Measurements from ENCODE around the gene SRA1.
"Not testable (repeated sequence)": the region's sequence is repeated elsewhere in the genome, so short reads cannot be mapped to it uniquely, and the experiment has no call there.

SRA1 gene

DNA sequence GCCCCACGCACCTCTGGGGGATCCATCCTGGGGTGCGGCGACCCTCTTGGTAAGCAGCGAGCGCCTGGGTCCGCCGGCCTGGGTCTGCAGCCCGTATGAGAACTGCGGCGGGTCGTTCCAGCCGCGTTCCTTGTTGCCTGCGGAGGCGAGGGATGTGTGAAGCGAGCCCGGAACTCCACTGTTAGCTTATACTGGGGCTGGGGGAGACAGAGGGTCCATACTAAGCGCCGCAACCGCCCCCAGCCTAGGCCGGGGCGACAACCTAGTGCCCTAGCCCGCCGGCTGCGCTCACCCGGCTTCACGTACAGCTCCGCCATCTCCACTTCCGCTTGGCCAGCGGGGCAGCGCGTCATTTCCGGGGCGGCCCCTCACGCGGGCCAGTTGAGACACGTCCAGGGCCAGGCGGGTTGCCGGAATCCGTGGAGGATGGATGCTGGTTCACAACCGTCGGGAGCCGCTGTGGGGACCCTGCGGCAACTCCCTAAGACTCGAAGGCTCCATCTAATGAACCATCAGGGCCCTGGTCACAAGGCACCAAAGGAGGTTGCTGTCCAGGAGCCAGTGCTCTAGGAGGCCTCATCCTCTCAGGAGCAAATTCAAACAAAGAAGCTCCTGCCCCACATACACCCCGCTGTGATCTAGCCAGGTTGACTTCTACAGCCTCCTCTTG lies at the start of gene SRA1:
Gene SRA1, minus strand, starts transcription at position 338 of the 670 bp plus-strand sequence. Its CDS starts 21 bp downstream, at position 317.
- in situ Hi-C loops (cut with MboI; ENCODE audit: low sequenced_read_pairs): loop anchor here (25.0 kb wide), 1 partner anchor 1055 kb away; the partner anchor contains the start of gene DIAPH1

DNA sequence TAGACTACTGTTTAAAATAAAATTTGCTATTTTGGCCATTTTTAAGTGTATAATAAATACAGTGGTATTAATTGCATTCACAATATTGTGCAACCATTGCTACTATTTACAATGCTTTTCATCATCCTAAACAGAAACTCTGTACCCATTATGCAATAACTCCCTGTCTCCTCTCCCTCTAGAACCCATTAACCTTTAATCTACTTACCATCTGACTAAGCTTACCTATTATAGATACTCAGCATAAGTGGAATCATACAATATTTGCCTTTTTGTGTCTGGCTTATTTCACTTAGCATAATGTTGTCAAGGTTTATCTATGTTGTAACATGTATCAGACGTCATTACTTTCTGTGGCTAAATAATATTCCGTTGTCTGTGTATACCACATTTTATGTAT lies 49.8 kb upstream of the SRA1 start:
- in situ Hi-C loops (cut with MboI; ENCODE audit: low sequenced_read_pairs): no loop called here

DNA sequence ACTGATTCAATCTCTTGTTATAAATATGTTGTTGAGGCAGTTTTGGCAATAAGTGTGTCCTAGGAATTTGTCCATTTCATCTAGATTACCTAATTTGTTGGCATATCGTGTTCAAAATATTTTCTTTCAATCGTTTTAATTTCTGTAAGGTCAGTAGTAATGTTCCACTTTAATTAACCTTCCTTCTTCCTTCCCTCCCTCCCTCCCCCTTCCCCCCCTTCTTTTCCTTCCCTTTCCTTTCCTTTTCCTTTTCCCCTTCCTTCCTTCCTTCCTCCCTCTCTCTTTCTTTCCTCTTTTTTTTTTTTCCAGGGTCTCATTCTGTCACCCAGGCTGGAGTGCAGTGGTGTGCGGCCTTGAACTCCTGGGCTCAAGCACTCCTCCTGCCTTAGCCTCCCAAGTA lies 48.6 kb upstream of the SRA1 start:
- in situ Hi-C loops (cut with MboI; ENCODE audit: low sequenced_read_pairs): no loop called here

DNA sequence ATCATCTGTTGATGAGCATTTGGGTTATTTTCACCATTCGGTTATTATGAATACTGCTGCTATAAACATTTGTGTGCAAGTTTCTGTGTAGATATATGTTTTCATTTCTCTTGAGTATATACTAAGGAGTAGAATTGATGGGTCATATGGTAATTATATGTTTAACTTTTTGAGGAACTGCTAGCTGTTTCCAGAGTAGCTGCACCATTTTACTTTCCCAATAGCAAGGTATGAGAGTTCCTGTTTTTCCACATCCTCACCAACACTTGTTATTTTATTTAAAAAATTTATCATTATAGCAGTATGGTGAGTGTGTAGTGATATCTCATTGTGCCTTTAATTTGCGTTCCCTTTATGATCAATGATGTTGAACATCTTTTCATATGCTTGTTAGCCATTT lies 46.5 kb upstream of the SRA1 start:
- in situ Hi-C loops (cut with MboI; ENCODE audit: low sequenced_read_pairs): no loop called here

DNA sequence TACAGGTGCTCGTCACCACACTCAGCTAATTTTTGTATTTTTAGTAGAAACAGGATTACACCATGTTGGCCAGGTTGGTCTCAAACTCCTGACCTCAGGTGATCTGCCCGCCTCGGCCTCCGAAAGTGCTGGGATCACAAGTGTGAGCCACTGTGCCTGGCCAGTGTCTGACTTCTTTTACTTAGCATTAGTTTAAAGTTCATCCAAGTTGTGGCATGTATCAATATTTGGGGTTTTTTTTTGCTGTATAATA lies 46.1 kb upstream of the SRA1 start:
- in situ Hi-C loops (cut with MboI; ENCODE audit: low sequenced_read_pairs): not testable (repeated sequence)

DNA sequence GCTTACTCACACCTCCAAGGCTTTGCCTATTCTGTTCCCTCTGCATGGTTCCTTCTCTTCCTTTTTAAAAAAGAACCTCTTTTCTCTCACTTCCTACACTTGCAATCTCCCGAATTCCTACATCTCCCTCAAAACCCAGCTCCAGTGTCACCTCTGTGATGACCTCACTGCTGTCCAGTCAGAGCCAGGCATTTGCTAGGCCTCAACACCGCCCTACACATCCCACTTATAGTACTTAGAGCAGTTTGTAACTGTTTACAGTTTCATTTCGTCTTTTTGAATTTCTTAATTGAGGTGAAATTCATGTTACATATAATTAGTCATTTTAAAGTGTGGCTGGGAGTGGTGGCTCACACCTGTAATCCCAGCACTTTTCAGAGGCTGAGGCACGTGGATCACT lies 44.9 kb upstream of the SRA1 start:
- in situ Hi-C loops (cut with MboI; ENCODE audit: low sequenced_read_pairs): no loop called here

DNA sequence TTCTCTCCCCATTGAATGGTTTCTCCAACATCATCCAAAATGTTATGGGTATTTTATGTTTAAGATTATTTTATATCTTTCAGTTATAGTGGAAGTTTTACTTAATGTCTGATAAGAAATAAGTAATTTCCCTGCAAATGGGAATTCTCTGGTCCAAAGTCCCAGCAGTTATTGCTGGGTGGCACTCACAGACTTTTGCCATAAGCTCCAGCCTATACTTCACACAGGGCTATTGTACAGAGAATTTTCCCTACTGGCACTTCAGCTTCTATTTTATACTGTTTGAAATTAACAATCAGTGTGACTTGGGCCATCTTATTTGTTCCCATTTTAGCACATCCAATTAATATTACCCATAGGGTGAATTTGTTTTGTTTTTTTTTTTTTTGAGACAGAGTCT lies 42.8 kb upstream of the SRA1 start:
- in situ Hi-C loops (cut with MboI; ENCODE audit: low sequenced_read_pairs): no loop called here

DNA sequence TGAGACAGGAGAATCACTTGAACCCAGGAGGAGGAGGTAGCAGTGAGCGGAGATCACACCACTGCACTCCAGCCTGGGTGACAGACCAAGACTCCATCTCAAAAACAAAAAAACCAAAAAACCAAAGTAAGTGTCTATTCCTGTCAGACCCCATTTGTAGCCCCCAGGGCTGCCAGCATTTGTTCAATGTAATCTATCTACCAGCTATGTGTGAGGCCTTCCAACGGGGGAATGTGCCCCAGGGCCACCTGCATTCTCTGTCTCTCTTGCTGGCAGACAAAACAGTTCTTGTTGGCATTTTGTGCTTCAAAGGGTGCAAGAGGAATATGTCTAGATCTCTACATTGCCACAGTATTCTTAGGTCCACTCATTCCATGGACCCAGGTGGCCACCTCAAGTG lies 41.6 kb upstream of the SRA1 start:
- in situ Hi-C loops (cut with MboI; ENCODE audit: low sequenced_read_pairs): no loop called here

DNA sequence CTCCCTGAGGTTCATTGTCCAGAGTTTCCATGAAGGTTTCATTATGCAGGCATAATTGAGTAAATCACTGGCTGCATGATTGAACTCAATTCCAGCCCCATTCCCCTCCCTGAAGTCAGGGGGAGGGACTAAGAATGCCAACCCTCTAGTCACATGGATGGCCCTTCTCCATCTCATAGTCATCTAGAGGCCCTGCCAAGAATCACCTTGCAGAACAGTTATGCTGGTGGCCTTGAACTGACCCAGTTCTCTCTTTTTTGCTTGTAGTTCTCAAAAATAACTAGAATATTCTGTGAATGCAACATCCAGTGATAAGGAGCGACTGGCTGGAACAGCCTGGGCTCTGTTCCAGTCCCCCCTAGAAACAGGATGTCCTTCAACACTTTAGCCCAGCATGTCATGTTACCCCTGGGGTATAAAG lies 39.1 kb upstream of the SRA1 start:
- in situ Hi-C loops (cut with MboI; ENCODE audit: low sequenced_read_pairs): no loop called here

DNA sequence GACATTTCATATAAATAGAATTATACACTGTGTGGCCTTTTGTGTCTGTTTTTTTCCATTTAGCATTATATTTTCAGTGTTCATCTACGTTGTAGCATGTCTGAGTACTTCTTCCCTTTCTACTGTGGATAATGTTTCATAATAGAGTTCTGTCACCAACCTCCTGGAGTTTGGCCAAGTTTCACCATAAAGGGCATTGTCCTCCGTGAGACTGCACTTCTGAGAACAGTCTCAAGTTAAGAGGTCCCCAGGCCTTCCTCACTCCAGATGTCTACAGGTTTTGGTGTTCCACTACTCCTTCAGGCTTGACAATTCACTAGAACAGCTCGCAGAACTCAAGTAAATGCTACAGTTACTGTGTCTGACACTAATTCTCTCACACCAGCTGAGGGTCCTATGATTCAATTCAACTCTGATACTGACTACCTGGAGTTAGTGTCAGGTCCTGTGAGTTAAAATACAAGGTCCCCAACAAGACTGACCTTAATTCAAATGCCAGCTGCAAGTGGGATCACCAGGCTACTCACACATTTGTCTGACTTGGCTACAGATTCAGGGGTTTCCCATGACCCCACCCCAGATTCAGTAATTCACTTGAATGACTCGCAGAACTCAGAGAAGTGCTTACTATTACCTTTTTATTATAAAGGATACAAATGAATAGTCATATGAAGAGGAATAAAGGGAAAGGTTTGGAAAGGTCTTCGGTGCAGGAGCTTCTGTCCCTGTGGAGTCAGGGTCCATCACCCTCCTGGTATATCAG lies 38.4 kb upstream of the SRA1 start:
- in situ Hi-C loops (cut with MboI; ENCODE audit: low sequenced_read_pairs): no loop called here

DNA sequence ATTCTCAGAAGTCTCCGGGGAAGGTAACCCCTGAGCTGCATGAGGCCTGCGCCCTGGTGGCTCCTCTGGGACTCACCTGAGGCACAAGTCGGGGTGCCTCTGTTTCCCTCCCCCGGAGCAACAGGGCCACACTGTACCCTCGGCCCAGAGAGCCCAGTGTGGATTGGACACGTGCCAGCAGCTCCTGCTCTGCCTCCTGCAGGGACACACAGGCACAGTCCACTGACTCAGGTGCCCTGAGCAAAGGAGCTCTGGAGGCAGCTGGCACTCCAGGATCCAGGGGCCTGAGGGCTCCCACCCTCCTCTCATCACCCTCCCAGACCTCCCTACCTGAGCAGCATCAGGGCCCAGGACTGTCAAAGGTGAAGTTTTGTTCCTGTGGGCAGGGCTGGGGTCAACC lies 36.9 kb upstream of the SRA1 start:
- in situ Hi-C loops (cut with MboI; ENCODE audit: low sequenced_read_pairs): no loop called here

DNA sequence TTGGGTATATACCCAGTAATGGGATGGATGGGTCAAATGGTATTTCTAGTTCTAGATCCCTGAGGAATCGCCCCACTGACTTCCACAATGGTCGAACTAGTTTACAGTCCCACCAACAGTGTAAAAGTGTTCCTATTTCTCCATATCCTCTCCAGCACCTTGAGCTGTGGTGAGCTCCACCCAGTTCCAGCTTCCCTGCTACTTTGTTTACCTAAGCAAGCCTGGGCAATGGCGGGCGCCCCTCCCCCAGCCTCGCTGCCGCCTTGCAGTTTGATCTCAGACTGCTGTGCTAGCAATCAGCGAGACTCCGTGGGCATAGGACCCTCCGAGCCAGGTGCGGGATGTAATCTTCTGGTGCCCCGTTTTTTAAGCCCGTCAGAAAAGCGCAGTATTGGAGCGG lies 35.8 kb upstream of the SRA1 start:
- in situ Hi-C loops (cut with MboI; ENCODE audit: low sequenced_read_pairs): not testable (repeated sequence)

DNA sequence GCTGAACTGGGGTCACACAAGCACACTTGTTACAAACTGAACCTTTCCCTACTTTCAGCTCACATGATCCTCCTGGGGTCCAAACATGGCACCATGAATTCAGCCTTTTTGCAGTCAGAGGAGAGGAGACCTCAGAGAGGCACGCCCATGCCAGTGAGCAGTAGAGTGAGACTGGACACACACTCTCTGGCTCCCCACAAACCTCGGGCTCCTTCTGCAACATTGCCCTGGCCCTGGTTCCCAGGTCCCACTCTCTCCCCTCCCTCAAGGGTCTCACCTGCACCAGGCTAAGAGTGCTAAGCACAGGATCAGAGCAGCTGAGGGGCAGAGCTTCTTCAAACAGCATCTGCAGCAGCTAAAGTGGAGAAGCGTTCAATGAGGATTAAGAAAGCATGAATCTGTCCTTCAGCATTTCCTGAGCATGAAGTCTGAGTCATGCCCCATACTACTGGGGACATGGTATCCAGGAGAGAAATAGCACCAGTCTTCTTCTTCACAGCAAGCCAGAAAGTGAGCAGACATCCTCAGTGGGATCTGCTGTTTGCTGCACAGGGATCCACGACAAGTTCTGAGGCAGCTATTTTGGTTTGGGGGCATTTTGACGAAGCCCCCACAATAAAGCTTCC lies 34.6 kb upstream of the SRA1 start:
- in situ Hi-C loops (cut with MboI; ENCODE audit: low sequenced_read_pairs): no loop called here

DNA sequence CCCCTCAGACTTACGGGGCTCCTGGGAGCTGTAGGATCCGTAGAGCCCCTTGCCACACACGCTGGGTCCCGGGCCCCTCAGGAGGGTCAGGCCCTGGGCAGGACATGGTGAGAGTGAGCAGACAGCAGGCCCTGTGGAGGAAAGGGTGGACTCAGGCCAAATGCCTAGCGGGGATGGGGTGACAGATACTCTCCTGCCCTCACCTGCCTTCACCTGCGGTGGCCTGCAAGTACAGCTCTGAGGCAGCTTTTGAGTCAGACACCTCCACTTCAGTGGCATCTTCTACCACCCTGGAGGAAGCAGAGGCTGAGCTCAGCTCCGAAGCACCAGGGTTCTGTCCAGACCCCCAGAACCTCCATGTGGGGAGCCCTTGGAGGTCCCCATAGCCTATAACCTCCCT lies 33.6 kb upstream of the SRA1 start:
- in situ Hi-C loops (cut with MboI; ENCODE audit: low sequenced_read_pairs): no loop called here

DNA sequence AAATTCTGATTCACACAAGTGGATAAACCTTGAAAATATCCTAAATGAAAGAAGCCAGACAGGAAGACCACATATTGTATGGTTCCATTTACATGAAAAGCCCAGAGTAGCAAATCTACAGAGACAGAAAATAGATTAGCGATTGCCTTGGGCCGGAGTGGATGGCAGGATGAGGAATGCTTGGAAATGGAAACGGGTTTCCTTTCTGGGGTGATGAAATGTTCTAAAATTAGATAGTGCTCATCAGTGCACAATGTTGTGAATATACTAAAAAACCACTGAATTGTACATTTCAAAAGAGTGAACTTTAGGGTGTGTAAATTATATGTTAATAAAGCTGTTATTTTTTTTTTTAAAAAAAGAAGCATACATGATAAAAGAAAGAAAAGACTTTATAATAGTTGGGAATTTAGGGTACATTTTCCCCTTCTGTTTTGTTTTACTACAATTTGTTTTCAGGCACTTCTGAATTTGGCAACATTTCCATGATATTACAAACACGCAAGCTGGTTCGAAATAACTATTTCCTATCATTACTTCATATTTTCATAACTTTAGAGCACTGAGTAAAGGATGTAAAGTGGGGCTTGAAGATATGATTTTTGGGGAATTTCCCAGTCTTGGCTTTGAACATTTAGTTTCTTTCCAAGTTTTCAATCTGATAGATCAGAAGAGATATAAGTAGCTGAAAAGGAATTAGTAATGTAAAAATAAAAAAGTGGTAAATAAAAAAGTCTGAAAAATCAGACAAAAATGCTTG lies 31.2 kb upstream of the SRA1 start:
- in situ Hi-C loops (cut with MboI; ENCODE audit: low sequenced_read_pairs): no loop called here

DNA sequence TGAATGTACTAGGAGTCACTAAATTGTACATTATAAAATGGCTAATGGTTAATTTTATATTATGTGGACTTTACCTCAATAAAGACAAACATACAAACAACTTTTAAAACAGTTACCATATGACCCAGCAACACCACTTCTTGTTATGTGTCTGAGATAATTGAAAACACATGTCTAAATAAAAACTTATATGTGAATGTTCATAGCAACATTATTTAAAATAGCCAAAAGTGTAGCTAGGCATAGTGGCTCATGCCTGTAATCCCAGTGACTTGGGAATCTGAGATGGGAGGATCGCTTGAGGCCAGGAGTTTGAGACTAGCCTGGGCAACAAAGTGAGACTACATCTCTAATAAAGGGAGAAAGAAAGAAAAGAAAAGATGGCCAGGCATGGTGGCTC lies 30.2 kb upstream of the SRA1 start:
- in situ Hi-C loops (cut with MboI; ENCODE audit: low sequenced_read_pairs): no loop called here

DNA sequence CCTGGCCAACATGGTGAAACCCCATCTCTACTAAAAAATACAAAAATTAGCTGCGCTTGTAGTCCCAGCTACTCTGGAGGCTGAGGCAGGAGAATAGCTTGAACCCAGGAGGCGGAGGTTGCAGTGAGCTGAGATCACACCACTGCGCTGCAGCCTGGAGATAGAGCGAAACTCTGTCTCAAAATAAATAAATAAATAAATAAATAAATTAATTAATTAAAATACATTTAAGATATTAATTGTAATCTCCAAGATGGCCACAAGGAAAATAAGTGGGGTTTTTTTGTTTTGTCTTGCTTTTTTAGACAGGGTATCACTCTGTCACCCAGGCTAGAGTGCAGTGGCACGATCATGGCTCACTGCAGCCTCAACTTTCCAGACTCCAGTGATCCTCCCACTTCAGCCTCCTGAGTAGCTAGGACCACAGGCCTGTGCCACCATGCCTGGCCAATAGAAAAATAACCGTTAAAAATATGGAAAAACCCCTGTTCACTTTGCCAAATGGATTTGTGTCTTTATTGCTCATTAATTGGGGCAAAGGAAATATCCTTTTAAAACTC lies 22.0 kb upstream of the SRA1 start:
- in situ Hi-C loops (cut with MboI; ENCODE audit: low sequenced_read_pairs): loop anchor here (10.0 kb wide), 1 partner anchor 56 kb away; the partner anchor contains the start of genes CD14 and TMCO6

DNA sequence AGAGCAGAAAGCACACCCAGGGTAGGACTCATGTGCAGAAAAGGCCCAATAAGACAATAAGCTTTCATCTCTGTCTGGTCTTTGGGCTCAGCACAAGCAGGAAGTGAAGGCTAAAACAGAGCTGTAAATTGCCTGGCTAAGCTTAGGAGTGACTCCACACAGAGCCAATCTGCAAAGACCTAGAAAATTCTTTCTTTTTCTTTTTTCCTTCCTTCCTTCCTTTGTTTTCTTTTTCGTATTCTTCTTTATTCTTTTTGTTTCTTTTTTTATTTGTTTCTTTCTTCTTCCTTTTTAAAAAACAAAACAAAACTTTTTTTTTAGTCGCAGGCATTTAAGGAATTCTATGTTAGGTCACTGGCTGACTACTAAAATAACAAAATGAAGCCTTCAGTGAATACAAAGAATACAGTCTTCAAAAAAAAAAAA lies 19.5 kb upstream of the SRA1 start:
- in situ Hi-C loops (cut with MboI; ENCODE audit: low sequenced_read_pairs): loop anchor here (10.0 kb wide), 1 partner anchor 58 kb away; the partner anchor contains the start of genes CD14 and TMCO6

DNA sequence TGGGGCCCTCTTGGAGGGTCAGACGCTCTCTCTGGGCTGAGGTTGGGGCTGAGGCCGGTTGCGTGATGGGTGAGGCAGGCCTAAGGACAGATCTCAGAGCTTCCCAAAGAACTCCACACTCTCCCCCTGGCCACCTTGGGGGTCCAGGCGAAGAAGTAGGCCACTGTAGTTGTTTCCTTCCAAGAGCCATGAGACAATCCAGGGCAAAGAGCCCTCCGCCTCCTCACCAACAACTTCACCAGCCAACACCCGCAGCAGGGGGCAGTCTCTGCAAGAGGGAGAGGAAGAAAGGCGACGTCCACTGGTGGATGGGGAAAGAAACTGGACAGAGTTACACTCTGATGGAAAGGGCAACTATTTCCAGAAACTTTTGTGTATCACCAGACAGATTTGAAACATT lies 18.0 kb upstream of the SRA1 start:
- in situ Hi-C loops (cut with MboI; ENCODE audit: low sequenced_read_pairs): loop anchor here (10.0 kb wide), 1 partner anchor 59 kb away; the partner anchor contains the start of genes CD14 and TMCO6

DNA sequence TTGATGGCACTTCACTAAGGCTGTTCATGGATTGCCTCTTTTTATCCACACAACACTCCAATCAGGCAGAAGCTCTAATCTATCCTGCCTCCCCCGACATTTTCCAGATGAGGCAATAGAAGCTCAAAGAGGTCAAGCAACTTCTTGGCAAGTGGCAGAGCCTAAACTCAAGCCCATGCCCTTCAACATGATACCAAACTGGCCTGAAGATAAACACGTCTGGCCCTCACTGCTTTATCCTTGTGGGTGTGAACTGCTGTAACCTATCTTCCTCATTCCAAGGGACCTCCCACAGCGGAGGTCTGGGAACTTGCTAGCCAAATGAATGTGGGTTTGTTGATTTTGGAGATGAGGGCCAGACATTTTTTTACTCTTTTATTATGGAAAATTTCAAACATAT lies 16.9 kb upstream of the SRA1 start:
- in situ Hi-C loops (cut with MboI; ENCODE audit: low sequenced_read_pairs): loop anchor here (10.0 to 25.0 kb wide), 2 partner anchors 61 to 1038 kb away; partner anchors contain the start of genes CD14, DIAPH1 and TMCO6

DNA sequence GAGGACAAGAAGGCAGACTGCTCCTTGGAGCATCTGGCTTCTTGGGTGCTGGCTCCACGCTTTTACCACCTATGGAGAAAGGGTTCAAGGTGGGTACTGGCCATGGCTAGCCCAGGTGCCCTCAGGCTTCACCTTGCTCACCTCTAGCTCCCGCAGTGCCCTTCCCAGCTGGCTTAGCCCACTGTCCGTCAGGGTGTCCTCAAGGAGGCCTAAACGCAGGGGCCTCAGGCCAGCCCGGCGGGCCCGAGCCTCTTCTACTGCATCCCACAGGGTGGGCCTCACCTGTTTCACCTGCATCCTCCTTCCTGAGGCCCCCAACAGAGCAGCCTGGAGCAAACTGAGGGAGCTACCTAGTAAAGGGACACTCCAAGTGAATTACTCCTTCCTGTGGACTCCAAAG lies 16.4 kb upstream of the SRA1 start:
- in situ Hi-C loops (cut with MboI; ENCODE audit: low sequenced_read_pairs): loop anchor here (10.0 to 25.0 kb wide), 2 partner anchors 61 to 1039 kb away; partner anchors contain the start of genes CD14, DIAPH1 and TMCO6

Data from HL-60/S4 (cell line).